Omental fat pad (tissue), 4 donors: ENCODE data around the gene CIT. TPM values are rescaled to one million over a fixed set of nuclear protein-coding genes. Genes with fewer than 3 reads are reported as not detected.
A peak's percentile ranks its signal among the peaks of the same experiment; 100 is the strongest.

Source experiments
- ATAC-seq: fragments of 150-250 bp; one replicate; pipeline ENCODE4 v1.9.1; 2016; ENCODE audit warnings: mild to moderate bottlenecking, moderate library complexity; ENCODE audit not compliant: low FRiP score
- DNase-seq: peaks from one replicate; pipeline ENCODE4 v3.0.0-alpha.2; 2019; ENCODE audit warnings: low spot score
- total RNA-seq, 4 donors: library from RNA; depleted of rRNA; stranded (reverse); fragments of >200 nt; gene quantifications; one replicate each; pipeline ENCODE4 v1.1.0, GENCODE V29; 2016
- TF ChIP-seq, protein P1 (sequence below), 3 donors: fragments of 450-650 bp; IDR thresholded peaks; one replicate each; pipeline ENCODE4 v1.5.1; 2016 to 2017; ENCODE audit warnings: antibody characterized with exemption in 3 of 3, mild to moderate bottlenecking in 3 of 3, moderate library complexity in 2 of 3

CIT gene
- total RNA-seq, 4 donors from 2014 or later: 0.93 to 4.3 (median 3.4) TPM

DNA sequence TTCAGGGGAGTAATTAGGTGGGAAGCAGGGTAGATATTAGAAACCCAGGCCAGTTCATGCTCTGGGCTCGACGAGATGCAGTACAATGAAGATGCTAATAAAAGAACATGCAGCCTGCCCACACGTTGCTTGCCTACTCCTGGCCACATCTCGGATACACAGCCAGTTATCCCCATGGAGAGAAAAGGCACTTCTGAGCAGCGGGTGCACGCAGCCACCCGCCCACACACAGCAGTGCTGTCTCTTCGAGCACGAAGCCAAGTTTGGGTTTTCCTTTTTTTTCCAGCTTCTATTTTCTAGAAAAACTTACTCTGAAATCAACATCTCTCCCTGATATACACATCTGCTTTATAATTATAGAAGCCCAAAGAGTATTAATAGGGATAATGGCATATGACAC lies 85.7 kb downstream of the CIT start:
- DNase-seq (no peak), ATAC-seq (no peak)
- TF ChIP-seq, protein P1, sequence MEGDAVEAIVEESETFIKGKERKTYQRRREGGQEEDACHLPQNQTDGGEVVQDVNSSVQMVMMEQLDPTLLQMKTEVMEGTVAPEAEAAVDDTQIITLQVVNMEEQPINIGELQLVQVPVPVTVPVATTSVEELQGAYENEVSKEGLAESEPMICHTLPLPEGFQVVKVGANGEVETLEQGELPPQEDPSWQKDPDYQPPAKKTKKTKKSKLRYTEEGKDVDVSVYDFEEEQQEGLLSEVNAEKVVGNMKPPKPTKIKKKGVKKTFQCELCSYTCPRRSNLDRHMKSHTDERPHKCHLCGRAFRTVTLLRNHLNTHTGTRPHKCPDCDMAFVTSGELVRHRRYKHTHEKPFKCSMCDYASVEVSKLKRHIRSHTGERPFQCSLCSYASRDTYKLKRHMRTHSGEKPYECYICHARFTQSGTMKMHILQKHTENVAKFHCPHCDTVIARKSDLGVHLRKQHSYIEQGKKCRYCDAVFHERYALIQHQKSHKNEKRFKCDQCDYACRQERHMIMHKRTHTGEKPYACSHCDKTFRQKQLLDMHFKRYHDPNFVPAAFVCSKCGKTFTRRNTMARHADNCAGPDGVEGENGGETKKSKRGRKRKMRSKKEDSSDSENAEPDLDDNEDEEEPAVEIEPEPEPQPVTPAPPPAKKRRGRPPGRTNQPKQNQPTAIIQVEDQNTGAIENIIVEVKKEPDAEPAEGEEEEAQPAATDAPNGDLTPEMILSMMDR (IDR thresholded peaks at IDR 0.05): no peak

DNA sequence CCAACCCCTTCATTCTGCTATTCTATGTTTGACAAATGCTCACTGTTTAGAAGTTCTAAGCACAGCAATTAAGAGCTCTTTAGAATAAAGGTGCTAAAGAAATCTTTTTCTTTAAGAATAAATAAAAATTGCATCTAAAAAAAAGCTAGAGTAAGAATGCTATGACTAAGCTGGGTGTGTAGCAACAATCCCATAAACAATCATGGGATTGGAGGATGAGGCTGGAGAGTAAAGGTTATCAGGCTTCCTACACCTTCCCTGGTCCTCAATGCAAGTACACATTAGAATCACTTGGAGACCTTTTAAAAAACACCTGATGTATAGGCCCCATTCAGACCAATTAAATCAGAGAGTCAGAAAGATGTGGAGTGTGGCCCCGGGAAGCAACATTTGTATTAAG lies 88.3 kb downstream of the CIT start:
- DNase-seq (no peak), ATAC-seq (no peak)
- TF ChIP-seq, protein P1 (IDR thresholded peaks at IDR 0.05): no peak

DNA sequence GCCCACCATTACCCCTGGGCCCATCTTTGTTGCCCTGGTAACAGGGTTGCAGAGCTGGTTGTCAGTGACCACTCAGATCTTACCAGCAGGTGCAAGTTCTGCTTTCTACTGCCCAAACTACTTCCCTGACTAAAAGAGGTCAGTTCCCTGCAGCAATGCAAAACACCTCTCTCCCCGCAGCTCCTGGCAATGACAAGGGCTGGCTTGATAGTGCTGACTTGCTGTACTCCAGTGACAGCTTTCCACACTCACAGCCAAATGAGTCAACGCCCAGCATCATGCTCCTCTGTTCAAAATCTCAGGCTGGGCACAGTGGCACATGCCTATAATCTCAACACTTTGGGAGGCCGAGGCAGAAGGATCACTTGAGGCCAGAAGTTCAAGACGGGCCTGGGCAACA lies 90.6 kb downstream of the CIT start:
- no peak for ATAC-seq
- TF ChIP-seq, protein P1 (IDR thresholded peaks at IDR 0.05): no peak
- no peak for DNase-seq

DNA sequence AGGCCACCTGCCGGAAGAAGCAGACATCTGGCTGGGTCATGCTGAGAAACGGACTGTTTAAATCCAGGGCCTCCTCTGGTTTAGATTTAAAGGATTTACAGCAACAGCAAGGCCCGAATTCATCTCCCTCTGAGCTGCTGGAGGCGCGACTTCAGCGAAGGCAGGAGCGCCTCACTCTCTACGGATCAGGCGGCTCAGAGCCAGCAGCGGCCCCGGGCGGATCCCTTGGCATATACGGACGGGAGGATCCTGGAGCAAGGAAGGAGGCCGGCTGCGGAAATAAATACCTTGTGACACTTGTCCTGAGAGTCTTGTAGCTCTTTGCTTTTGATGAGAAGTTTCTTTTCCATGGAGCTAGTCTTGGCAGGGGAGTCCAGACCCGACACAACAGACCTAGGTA lies 92.4 kb downstream of the CIT start:
- TF ChIP-seq, protein P1 (IDR thresholded peaks at IDR 0.05): no peak
- DNase-seq (no peak), ATAC-seq (no peak)

DNA sequence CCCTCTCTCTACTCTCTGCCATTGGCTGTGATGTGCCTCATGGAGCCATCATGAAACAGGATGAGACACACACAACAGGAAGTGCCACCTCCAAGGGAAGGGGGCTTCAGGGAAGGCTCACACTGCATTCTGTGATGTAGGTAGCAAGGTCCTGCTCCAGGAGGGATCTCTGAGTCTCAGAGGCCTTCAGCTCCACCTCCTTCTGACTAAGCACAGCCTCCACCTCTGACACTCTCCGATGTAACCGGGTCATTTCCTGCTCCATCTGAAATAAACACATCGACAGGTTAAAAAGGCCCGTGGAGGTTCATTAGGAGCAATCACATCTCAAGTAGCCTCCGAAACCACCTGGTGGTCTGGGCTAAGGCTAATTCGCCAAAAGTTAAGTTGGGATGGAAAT lies 93.3 kb downstream of the CIT start:
- TF ChIP-seq, protein P1 (IDR thresholded peaks at IDR 0.05): no peak
- ATAC-seq (no peak), DNase-seq (no peak)

DNA sequence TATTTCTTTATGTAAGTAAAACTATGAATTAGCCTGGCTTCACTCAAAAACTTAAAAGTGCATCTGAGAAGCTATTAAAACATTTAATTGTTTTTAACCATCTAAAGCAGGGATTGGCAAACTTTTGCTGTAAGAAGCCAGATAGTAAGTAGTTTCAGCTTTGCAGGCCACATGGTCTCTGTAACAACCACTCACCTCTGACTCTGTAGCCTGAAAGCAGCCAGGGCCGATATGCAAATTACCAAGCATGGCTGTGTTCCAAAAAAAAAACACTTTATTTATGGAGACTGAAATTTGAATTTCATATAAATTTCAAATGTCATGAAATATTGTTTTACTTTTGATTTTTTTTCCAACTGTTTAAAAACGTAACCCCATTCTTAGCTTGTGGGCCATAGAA lies 95.3 kb downstream of the CIT start:
- DNase-seq (no peak), ATAC-seq (no peak)

DNA sequence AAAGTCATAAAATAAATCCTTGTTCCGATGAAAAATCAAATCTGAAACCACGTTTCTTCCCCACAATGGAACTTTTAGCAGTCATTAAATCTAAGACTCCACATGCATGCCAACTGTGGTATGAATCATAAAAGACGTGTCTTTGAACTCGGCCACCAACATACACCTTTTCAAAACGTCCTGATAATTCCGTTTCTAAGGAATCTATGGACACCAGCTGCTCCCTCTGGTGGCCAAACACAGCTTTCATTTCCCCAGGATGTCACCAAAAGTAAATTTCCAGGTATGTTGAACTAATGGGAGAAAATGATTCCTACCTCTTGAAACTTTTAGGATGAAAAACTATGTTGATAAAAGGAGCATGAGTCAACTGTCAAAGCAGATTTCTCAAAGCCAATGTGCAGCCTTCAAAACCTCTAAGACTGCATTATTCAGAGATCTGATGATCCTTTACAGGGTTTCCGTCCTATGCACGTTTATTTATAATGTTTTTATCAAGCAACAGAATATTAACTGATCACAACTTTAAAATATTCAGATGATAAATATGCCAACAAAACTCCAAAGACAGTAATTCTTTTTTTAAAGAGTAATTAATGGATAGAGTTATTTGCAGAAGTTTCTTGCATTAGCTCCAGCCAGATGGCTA lies 96.2 kb downstream of the CIT start:
- no peak for ATAC-seq
- TF ChIP-seq, protein P1 (IDR thresholded peaks at IDR 0.05): peak in 1 of 3 donors; percentile 45
- DNase-seq: no peak

More for the DNA sequence above, 95.3 kb downstream of the CIT start:
- TF ChIP-seq, protein P1 (IDR thresholded peaks at IDR 0.05): no peak
